ENCODE measurements around the gene CCDC59. TPM values are rescaled to one million over a fixed set of nuclear protein-coding genes. Genes with fewer than 3 reads are reported as not detected.
A peak's percentile ranks its signal among the peaks of the same experiment; 100 is the strongest.

The CCDC59 gene
- total RNA-seq, 2 donors from 2014 or later, result 26.6 to 29.9 TPM

GRCh38 chr12:82383930-82384552, 25.9 kb upstream of the CCDC59 start:
- Histone ChIP-seq H3K36me3 (no peaks in the 10 kb centered on the region), H3K4me1 (no peaks in the 10 kb centered on the region), H3K9me3 (no peaks in the 10 kb centered on the region), H3K27me3 (no peaks in the 10 kb centered on the region), H3K4me3 (no peak overlapping the region), H3K9ac (ENCODE audit: low read depth in 2 of 2, low read length in 2 of 2) (no peak overlapping the region), H3K27ac (no peak overlapping the region)
- TF ChIP-seq CTCF (IDR thresholded peaks at IDR 0.05), result peak; percentile 20
- no peak for DNase-seq
- intact Hi-C loops (cut with DNase I), result loop anchor here (10.0 kb wide), 1 partner anchor 241 kb away; no protein-coding TSS in a partner anchor

- DNase-seq, result no peak
- intact Hi-C loops (cut with DNase I), result no loop called here
- H3K4me1 ChIP-seq, result no peaks in the 10 kb centered on the region
- no peaks in the 10 kb centered on the region for H3K9me3 ChIP-seq
- no peak overlapping the region for H3K27ac ChIP-seq
- H3K36me3 ChIP-seq, result no peaks in the 10 kb centered on the region
- no peak overlapping the region for H3K9ac ChIP-seq (ENCODE audit: low read depth in 2 of 2, low read length in 2 of 2)
- no peak overlapping the region for H3K4me3 ChIP-seq
- no peaks in the 10 kb centered on the region for H3K27me3 ChIP-seq
- no peak for TF ChIP-seq CTCF (IDR thresholded peaks at IDR 0.05)
Observed at GRCh38 chr12:82378997-82379396, 20.8 kb upstream of the CCDC59 start.

- Histone ChIP-seq H3K9ac (ENCODE audit: low read depth in 2 of 2, low read length in 2 of 2) (no peak overlapping the region), H3K27ac (no peak overlapping the region), H3K4me3 (no peak overlapping the region), H3K27me3 (no peaks in the 10 kb centered on the region), H3K9me3 (no peaks in the 10 kb centered on the region), H3K4me1 (no peaks in the 10 kb centered on the region), H3K36me3 (no peaks in the 10 kb centered on the region)
- no peak for TF ChIP-seq CTCF (IDR thresholded peaks at IDR 0.05)
- DNase-seq, result no peak
- intact Hi-C loops (cut with DNase I), result no loop called here
Observed at GRCh38 chr12:82375201-82375600, 17.0 kb upstream of the CCDC59 start.

GRCh38 chr12:82366197-82366596, 8.0 kb upstream of the CCDC59 start:
- no peak overlapping the region for H3K9ac ChIP-seq (ENCODE audit: low read depth in 2 of 2, low read length in 2 of 2)
- intact Hi-C loops (cut with DNase I), result no loop called here
- H3K9me3 ChIP-seq, result no peaks in the 10 kb centered on the region
- H3K27me3 ChIP-seq, result no peaks in the 10 kb centered on the region
- no peaks in the 10 kb centered on the region for H3K4me1 ChIP-seq
- no peaks in the 10 kb centered on the region for H3K36me3 ChIP-seq
- H3K27ac ChIP-seq, result no peak overlapping the region
- no peak overlapping the region for H3K4me3 ChIP-seq
- TF ChIP-seq CTCF (IDR thresholded peaks at IDR 0.05), result no peak
- DNase-seq, result no peak

GRCh38 chr12:82363990-82364389, 5.8 kb upstream of the CCDC59 start:
- Histone ChIP-seq H3K27me3 (no peaks in the 10 kb centered on the region), H3K9me3 (no peaks in the 10 kb centered on the region), H3K9ac (ENCODE audit: low read depth in 2 of 2, low read length in 2 of 2) (no peak overlapping the region), H3K36me3 (no peaks in the 10 kb centered on the region), H3K27ac (no peak overlapping the region), H3K4me1 (peaks cover 4% of the 10 kb centered on the region), H3K4me3 (no peak overlapping the region)
- intact Hi-C loops (cut with DNase I), result no loop called here
- TF ChIP-seq CTCF (IDR thresholded peaks at IDR 0.05), result no peak
- DNase-seq, result no peak

All from colonic mucosa (tissue), 4 donors.